Measurements from ENCODE around the gene EEF2K. TPM values are rescaled to one million over a fixed set of nuclear protein-coding genes. Genes with fewer than 3 reads are reported as not detected.
A peak's percentile ranks its signal among the peaks of the same experiment; 100 is the strongest.

EEF2K gene
- total and polyA plus RNA-seq, 7 donors, result 3.6 to 54.8 (median 37.2) TPM

- Histone ChIP-seq H3K4me3 (no peak overlapping the region), H3K27me3 (no peaks in the 10 kb centered on the region), H3K36me3 (no peaks in the 10 kb centered on the region), H3K4me1 (peaks cover 0 to 9% (median 8%) of the 10 kb centered on the region in 4 donors), H3K9me3 (no peaks in the 10 kb centered on the region), H3K27ac (no peak overlapping the region)
- no peak for DNase-seq
- 85 to 88% methylated on average over 11 of the region's 11 CpGs for WGBS, 2 donors
- TF ChIP-seq POLR2AphosphoS5 (IDR thresholded peaks at IDR 0.05) (no peak), POLR2A (IDR thresholded peaks at IDR 0.05) (no peak), CTCF (IDR thresholded peaks at IDR 0.05) (no peak), EP300 (IDR thresholded peaks at IDR 0.05) (no peak)
- intact Hi-C loops (cut with DNase I), result no loop called here
These were observed 22.0 kb upstream of the EEF2K start for GRCh38 chr16:22183901-22184614.

- no peak for TF ChIP-seq POLR2AphosphoS5 (IDR thresholded peaks at IDR 0.05)
- no peak for TF ChIP-seq POLR2A (IDR thresholded peaks at IDR 0.05)
- TF ChIP-seq CTCF (IDR thresholded peaks at IDR 0.05), result no peak
- TF ChIP-seq EP300 (IDR thresholded peaks at IDR 0.05), result no peak
- Histone ChIP-seq H3K36me3 (no peaks in the 10 kb centered on the region), H3K27me3 (no peaks in the 10 kb centered on the region), H3K4me3 (no peak overlapping the region), H3K27ac (no peak overlapping the region), H3K4me1 (peaks cover 0 to 15% (median 13%) of the 10 kb centered on the region in 4 donors), H3K9me3 (no peaks in the 10 kb centered on the region)
- no peak for DNase-seq
- 88 to 92% methylated on average over 6 of the region's 6 CpGs for WGBS, 2 donors
- intact Hi-C loops (cut with DNase I), result no loop called here
These were observed 21.5 kb upstream of the EEF2K start for GRCh38 chr16:22184615-22184968.

GRCh38 chr16:22186517-22186916 is 19.6 kb upstream of the EEF2K start:
- peaks cover 0 to 23% (median 18%) of the 10 kb centered on the region in 4 donors for H3K4me1 ChIP-seq
- H3K27me3 ChIP-seq, result no peaks in the 10 kb centered on the region
- intact Hi-C loops (cut with DNase I), result loop anchor here (5.0 kb wide), 1 partner anchor 99 kb away; no protein-coding TSS in a partner anchor
- DNase-seq, result no peak
- H3K27ac ChIP-seq, result no peak overlapping the region
- no peaks in the 10 kb centered on the region for H3K36me3 ChIP-seq
- no peak overlapping the region for H3K4me3 ChIP-seq
- WGBS, 2 donors, result 88 to 94% methylated on average over 3 of the region's 3 CpGs
- no peak for TF ChIP-seq CTCF (IDR thresholded peaks at IDR 0.05)
- TF ChIP-seq EP300 (IDR thresholded peaks at IDR 0.05), result no peak
- TF ChIP-seq POLR2A (IDR thresholded peaks at IDR 0.05), result no peak
- no peak for TF ChIP-seq POLR2AphosphoS5 (IDR thresholded peaks at IDR 0.05)
- H3K9me3 ChIP-seq, result no peaks in the 10 kb centered on the region

GRCh38 chr16:22188267-22188594 is 17.8 kb upstream of the EEF2K start:
- no peak for TF ChIP-seq POLR2AphosphoS5 (IDR thresholded peaks at IDR 0.05)
- no peak for TF ChIP-seq EP300 (IDR thresholded peaks at IDR 0.05)
- no peak for TF ChIP-seq POLR2A (IDR thresholded peaks at IDR 0.05)
- TF ChIP-seq CTCF (IDR thresholded peaks at IDR 0.05), result no peak
- H3K27me3 ChIP-seq, result no peaks in the 10 kb centered on the region
- no peak overlapping the region for H3K4me3 ChIP-seq
- H3K4me1 ChIP-seq, result peaks cover 0 to 35% (median 30%) of the 10 kb centered on the region in 4 donors
- H3K27ac ChIP-seq, result peak overlapping the region in 3 of 4 donors; percentile 90 to 96 (median 92)
- intact Hi-C loops (cut with DNase I), result loop anchor here (1.0 to 5.0 kb wide), 3 partner anchors 101 to 235 kb away; partner anchors contain the start of genes PDZD9 and UQCRC2
- no peaks in the 10 kb centered on the region for H3K9me3 ChIP-seq
- 30 to 67% methylated on average over 2 of the region's 2 CpGs for WGBS, 2 donors
- no peak for DNase-seq
- no peaks in the 10 kb centered on the region for H3K36me3 ChIP-seq

Data from sigmoid colon (tissue), 7 donors.